ENCODE results near the gene FGFR1OP2.

- TF ChIP-seq POLR2A (IDR thresholded peaks at IDR 0.05) (no peak), CTCF (IDR thresholded peaks at IDR 0.05) (no peak)
Observed at GRCh38 chr12:26938701-26939062, 412 bp downstream of the FGFR1OP2 start.

Data from testis (tissue), 2 donors.